Measurements from ENCODE around the gene PPP2R2C. TPM values are rescaled to one million over a fixed set of nuclear protein-coding genes. Genes with fewer than 3 reads are reported as not detected.
A peak's percentile ranks its signal among the peaks of the same experiment; 100 is the strongest.

Gene PPP2R2C
- total RNA-seq: 1 to 10 TPM in 1 of 7 donors, under 1 TPM in 5, not detected in 1; 0.23 to 1.3 (median 0.47) TPM
- under 1 TPM; 0.07 to 0.19 (median 0.14) TPM for polyA plus RNA-seq
- long read RNA-seq, donor 1: 0 reads
- long read RNA-seq, donor 2: 0 reads

DNA sequence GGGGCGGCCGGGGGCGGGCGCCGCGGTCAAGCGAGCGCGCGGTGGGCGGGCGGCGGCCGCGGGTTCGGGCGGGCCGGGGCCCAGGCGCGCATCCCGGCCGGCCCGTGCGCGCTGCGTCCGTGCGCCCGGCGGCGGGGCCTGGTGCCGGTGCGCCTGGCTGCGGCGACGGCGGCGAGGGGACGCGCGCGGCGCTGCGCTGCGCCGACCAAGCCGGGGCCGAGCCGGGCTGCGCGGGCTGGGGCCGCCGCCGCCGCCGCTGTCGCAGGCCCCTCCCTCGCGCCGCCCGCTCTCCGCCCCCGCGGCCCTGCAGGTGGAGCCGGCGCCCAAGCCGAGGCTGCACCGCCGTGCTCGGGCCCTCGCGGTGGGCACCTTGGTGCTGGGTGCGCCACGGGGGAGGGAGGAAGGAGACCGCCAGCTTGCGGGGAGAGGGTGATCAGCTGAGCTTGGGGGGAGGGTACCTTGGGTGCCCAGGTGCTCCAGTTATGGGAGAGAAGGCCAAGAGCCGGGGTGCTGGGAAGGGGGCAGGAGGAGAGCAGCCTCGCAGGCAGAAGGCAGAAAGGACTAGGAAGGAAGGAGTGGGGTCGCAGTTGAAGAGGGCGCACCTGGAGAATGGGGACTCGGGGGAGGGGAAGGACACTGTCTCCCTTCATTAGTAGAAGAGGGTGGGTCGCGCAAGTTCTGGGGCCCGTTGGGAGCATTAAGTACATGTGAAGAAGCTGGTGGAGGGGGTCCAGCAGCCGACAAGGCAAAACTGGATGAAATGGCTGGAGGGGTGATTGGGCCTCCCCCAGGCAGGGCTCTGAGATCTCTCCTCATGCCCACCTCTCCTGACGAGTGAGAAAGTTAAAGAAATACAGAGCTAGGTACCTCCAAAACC, at the start of gene PPP2R2C:
TSS of gene PPP2R2C (minus strand) at position 228 of the 877 bp plus-strand sequence. CDS start 385 bp downstream, outside the sequence.
- no peak within 1 kb of the TSS for H3K27ac ChIP-seq
- DNase-seq: peak; percentile 65
- no peaks in the 10 kb centered on the region for H3K36me3 ChIP-seq
- intact Hi-C loops (cut with DNase I; ENCODE audit: low total_unique reads): no loop called here
- peaks cover 0 to 6% (median 0%) of the 10 kb centered on the region in 8 donors for H3K9me3 ChIP-seq
- peak within 1 kb of the TSS in 1 of 8 donors; percentile 64 for H3K4me3 ChIP-seq
- TF ChIP-seq POLR2AphosphoS5 (IDR thresholded peaks at IDR 0.05) (no peak), POLR2A (IDR thresholded peaks at IDR 0.05) (no peak)
- TF ChIP-seq, protein P1, sequence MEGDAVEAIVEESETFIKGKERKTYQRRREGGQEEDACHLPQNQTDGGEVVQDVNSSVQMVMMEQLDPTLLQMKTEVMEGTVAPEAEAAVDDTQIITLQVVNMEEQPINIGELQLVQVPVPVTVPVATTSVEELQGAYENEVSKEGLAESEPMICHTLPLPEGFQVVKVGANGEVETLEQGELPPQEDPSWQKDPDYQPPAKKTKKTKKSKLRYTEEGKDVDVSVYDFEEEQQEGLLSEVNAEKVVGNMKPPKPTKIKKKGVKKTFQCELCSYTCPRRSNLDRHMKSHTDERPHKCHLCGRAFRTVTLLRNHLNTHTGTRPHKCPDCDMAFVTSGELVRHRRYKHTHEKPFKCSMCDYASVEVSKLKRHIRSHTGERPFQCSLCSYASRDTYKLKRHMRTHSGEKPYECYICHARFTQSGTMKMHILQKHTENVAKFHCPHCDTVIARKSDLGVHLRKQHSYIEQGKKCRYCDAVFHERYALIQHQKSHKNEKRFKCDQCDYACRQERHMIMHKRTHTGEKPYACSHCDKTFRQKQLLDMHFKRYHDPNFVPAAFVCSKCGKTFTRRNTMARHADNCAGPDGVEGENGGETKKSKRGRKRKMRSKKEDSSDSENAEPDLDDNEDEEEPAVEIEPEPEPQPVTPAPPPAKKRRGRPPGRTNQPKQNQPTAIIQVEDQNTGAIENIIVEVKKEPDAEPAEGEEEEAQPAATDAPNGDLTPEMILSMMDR (IDR thresholded peaks at IDR 0.05 in 8 of 11, conservative IDR thresholded peaks at IDR 0.05 in 3 of 11): no peak
- H3K27me3 ChIP-seq (replicated peaks in 1 of 7): peaks cover 0 to 92% (median 37%) of the 10 kb centered on the region in 7 donors
- peaks cover 2 to 23% (median 16%) of the 10 kb centered on the region in 6 donors for H3K4me1 ChIP-seq
- 2 to 6% (median 4%) methylated on average over 35 to 85 of the region's 86 CpGs for WGBS, 5 donors

DNA sequence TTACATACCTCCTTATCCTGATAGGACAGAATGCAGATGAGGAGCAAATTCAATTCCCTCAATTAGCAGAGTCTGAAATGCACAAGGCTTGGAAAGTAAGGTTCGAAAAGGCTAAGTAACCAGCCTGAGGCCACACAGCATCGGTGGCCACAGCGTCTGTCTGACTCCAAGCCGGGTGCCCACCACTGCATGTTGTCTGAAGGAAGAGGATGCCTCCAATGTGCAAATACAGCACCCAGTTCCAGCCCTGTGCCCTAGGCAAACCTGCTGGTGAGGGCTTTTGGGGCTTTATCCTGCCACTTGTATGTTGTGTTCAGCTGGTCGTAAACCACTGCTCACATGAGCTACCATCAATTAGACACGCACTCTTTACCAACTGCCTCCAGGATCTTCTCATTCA, 48.6 kb upstream of the PPP2R2C start:
- H3K27me3 ChIP-seq (replicated peaks in 1 of 7): peaks cover 0 to 39% (median 0%) of the 10 kb centered on the region in 7 donors
- no peak for DNase-seq
- TF ChIP-seq POLR2A (IDR thresholded peaks at IDR 0.05) (no peak), POLR2AphosphoS5 (IDR thresholded peaks at IDR 0.05) (no peak)
- intact Hi-C loops (cut with DNase I; ENCODE audit: low total_unique reads): no loop called here
- no peak overlapping the region for H3K27ac ChIP-seq
- no peaks in the 10 kb centered on the region for H3K36me3 ChIP-seq
- 85 to 89% (median 87%) methylated on average over 6 of the region's 6 CpGs for WGBS, 5 donors
- no peak overlapping the region for H3K4me3 ChIP-seq
- no peaks in the 10 kb centered on the region for H3K4me1 ChIP-seq
- peaks cover 0 to 9% (median 0%) of the 10 kb centered on the region in 8 donors for H3K9me3 ChIP-seq

DNA sequence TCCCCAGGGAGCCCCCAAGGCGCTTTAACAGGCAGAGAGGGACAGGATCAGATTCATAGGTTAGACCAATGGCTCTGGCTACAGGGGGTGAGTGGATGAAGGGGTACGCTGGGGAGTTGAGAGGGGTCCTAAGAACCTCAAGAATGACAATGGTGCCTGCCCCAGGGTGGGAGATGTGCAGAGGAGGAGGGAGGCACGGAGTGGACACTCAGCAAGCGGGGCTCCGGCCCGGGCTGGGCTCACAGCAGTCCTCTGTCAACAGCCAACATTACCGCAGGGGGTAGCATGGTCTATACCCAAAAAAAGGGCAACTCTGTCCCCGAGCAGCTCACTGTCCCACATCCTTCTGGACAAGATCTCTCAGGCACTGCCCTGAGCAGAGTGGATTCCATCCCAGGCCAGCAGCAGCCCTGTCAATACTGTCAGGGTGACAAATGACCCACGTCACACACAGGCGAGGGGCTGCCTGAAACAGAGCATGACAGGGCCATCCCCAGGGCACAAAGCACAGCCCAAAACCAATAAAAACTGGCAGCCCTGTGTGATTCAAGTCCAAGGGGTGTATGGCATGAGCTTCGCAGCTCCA, 47.7 kb upstream of the PPP2R2C start:
- no peaks in the 10 kb centered on the region for H3K36me3 ChIP-seq
- peaks cover 0 to 9% (median 0%) of the 10 kb centered on the region in 8 donors for H3K9me3 ChIP-seq
- H3K27me3 ChIP-seq (replicated peaks in 1 of 7): peaks cover 0 to 37% (median 0%) of the 10 kb centered on the region in 7 donors
- intact Hi-C loops (cut with DNase I; ENCODE audit: low total_unique reads): no loop called here
- no peak overlapping the region for H3K27ac ChIP-seq
- H3K4me3 ChIP-seq: no peak overlapping the region
- WGBS, 5 donors: 60 to 68% (median 62%) methylated on average over 11 of the region's 11 CpGs
- no peaks in the 10 kb centered on the region for H3K4me1 ChIP-seq
- TF ChIP-seq POLR2AphosphoS5 (IDR thresholded peaks at IDR 0.05) (no peak), POLR2A (IDR thresholded peaks at IDR 0.05) (no peak)
- TF ChIP-seq, protein P1 (IDR thresholded peaks at IDR 0.05 in 8 of 11, conservative IDR thresholded peaks at IDR 0.05 in 3 of 11): no peak
- no peak for DNase-seq

DNA sequence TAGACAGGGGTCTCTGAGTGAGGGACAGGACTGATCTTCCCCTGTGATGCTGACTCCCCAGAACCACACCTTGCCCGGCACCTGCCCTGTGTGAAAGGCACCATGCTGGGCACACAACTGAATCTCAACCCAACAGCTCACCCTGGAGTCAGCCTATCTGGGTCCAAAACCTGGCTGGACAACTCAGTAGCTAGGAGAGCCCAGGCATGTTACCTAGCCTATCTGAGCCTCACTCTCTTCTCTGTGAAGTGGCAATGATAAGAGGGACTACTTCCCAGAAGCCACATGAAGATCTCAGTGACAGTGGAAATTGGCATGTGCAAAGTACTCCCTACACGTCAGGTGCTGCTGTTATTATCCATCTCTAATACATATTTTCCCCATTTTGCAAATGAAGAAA, 44.8 kb upstream of the PPP2R2C start:
- intact Hi-C loops (cut with DNase I; ENCODE audit: low total_unique reads): no loop called here
- DNase-seq: no peak
- Histone ChIP-seq H3K27ac (no peak overlapping the region), H3K4me3 (no peak overlapping the region), H3K27me3 (replicated peaks in 1 of 7) (peaks cover 0 to 28% (median 0%) of the 10 kb centered on the region in 7 donors), H3K9me3 (peaks cover 0 to 21% (median 9%) of the 10 kb centered on the region in 8 donors), H3K4me1 (no peaks in the 10 kb centered on the region), H3K36me3 (no peaks in the 10 kb centered on the region)
- WGBS, 5 donors: 74 to 91% (median 81%) methylated on average over 1 to 2 of the region's 2 CpGs
- TF ChIP-seq POLR2A (IDR thresholded peaks at IDR 0.05): no peak
